Testis (tissue), 2 donors: ENCODE results near the gene JAK2.

Experiments
- CTCF ChIP-seq, 3 experiments: fragments of 450-650 bp in 2 of 3; fragments of 200-600 bp in 1 of 3; sonication (generic) in 1 of 3; IDR thresholded peaks; one replicate each; pipeline ENCODE4 v1.5.1; 2016 to 2019; ENCODE audit warnings: antibody characterized with exemption in 3 of 3, mild to moderate bottlenecking in 2 of 3, moderate library complexity in 1 of 3
- POLR2A ChIP-seq: fragments of 450-650 bp; IDR thresholded peaks from one replicate; pipeline ENCODE4 v1.6.1; 2017; ENCODE audit warnings: antibody characterized with exemption, mild to moderate bottlenecking, moderate library complexity

- TF ChIP-seq CTCF (IDR thresholded peaks at IDR 0.05) (no peak), POLR2A (no peak)
Observed at GRCh38 chr9:4967523-4967922, 17.5 kb upstream of the JAK2 start.
